GM18526 (cell line): ENCODE data around the gene JAML.
A peak's percentile ranks its signal among the peaks of the same experiment; 100 is the strongest.

Source experiments
- POLR2A ChIP-seq: IDR thresholded peaks from 3 replicates; pipeline ENCODE4 v1.6.1; 2011; ENCODE audit not compliant: insufficient read length; ENCODE audit errors: extremely low read depth

Gene JAML, protein sequence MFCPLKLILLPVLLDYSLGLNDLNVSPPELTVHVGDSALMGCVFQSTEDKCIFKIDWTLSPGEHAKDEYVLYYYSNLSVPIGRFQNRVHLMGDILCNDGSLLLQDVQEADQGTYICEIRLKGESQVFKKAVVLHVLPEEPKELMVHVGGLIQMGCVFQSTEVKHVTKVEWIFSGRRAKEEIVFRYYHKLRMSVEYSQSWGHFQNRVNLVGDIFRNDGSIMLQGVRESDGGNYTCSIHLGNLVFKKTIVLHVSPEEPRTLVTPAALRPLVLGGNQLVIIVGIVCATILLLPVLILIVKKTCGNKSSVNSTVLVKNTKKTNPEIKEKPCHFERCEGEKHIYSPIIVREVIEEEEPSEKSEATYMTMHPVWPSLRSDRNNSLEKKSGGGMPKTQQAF

DNA sequence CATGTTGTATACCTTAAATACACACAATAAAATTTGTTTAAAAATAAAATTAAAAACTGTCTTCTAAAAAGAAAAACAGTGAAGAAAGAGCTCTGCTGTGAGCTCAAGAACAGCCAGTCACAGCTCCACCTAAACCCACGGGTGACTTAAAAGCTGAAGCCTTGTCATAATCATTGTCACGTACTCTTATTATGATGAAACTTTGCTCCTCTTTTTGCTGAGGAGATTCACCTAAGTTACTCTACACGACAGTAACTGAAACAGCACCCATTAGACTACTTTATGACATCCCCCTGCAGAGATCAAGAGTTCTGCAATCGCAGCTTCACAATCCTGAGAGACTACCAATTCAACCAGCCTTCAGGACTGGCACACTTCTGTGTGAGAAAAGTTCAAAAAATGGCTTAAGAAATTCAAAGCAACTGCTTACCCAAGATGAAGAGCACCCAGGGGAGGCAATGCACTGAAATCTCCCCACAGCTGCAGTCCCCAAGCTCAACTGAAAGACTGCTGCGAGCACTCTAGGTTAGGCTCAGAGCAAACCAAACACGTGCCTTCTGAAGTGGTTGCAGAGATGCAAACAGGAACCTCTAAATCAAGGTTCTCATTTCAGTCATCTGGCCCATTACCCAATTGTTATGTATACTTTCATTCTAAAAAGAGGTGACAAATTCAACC is at the start of gene JAML:
Gene JAML (minus strand): TSS at position 501 of the 678 bp plus-strand sequence. CDS start 10,145 bp downstream, outside the sequence.
- TF ChIP-seq POLR2A = no peak

DNA sequence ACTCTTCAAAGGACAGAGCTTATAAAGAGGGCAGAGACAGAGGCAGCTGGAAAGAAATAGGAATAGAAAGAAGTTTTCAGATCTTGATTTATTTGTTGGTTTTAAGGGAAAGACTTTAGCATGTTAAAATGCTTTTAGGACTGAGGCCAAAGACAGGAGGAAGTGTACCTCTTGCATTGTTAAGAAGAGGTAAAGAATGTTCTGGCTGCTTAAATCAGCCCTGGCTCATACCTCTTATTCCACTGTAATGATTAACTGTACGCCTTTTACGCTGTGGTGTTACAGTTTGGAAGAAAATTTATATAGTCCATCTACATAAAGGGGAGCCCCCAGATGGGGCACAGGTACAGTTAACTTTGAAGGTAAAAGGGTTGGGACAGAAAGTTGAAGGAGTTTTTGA is 49.4 kb upstream of the JAML start:
- no peak for TF ChIP-seq POLR2A

DNA sequence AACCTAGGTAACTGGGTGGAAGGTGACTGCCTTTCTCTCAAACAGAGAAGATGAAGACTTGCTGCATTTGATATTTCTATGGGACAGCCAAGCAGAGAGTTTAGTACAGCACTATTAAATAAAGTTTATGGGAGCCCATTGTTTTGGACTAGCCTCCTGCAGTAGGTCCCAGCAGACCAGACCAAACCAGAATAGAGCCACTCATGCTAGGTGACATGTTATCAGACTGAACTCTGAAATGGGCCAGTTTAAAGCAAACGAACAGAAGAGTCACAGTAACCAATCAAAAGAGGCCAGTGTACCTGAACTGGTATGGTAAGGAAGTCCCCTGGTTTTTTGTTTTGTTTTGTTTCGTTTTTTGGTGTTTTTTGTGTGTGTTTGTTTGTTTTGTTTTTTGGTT is 47.2 kb upstream of the JAML start:
- TF ChIP-seq POLR2A = no peak

DNA sequence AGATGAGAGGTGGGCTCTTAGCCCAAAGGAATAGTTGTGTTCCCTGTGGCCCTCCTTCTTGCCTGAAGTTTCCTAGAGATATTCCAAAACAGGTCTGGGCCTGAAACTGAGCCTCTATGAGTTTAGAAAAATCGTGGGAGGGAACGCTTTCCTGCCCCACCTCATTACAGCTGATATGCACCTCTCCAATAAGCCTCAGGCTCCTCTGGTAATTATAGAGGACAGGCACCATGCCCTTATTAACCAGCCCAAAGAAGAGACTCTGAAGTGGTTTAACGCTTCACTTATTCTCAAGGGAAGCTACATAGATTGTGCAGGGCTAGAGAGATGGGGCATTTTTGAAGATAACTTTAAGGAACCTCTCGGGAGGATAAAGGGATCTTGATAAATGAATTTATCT is 42.7 kb upstream of the JAML start:
- TF ChIP-seq POLR2A = no peak

DNA sequence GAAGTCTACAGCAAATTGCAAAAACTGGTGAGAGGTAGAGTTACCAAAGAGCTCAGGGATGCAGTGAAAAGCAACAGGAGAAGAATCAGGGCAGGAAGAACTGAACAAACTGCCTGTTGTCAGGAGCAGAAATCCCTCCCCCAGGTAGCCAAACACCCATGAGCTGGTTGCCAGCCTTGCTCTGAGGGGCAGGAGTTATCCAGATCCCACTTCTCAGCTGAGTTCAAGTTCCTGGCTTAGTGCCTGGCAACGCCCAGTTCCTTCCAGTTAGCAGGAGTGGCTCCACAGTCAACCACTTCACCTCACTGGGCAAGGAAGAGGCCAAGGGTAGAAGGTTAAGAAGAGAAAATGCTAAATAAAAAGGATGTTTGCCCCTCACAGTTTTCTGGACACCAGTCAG is 41.1 kb upstream of the JAML start:
- TF ChIP-seq POLR2A = no peak

DNA sequence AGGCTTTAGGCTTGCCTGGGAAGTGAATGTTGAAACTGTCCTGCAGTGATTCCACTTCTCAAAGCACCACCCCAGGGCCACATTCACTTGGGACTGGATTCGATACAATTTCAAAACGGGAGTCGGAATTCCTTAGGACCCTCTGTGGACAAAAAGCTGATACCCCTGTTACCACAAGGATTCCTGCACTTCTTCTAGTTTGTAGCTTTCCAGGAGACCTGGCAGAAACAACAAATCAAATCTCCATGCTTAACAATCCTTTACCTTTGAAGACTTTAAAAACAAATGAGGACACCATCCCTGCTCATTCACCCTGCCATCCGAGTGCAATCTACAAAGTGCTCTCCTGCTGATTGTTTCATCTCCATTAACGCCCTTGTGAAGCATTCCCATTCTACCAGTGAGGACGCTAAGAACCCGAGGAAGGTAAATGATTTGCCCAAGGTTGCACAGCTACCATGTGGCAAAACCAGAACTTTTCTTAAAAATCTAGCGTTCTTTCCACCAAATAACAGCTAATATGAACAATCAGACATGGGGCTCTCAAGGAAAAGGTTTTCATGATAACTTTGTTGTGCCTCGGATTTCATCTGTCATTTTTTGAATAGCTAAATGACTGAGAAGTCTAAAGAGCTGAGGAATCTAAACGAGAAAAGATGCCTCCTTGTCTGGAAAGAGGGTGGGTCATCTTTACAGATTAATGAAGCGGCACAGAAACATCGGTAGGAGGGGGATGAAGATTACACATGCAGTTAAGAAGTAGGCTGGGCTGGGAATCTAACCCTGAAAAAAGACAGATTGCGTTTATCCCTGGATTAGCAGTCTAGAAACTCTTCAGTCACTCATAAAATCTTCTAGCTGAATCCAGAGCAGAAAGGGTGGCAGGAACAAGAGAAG is 40.0 kb upstream of the JAML start:
- no peak for TF ChIP-seq POLR2A

DNA sequence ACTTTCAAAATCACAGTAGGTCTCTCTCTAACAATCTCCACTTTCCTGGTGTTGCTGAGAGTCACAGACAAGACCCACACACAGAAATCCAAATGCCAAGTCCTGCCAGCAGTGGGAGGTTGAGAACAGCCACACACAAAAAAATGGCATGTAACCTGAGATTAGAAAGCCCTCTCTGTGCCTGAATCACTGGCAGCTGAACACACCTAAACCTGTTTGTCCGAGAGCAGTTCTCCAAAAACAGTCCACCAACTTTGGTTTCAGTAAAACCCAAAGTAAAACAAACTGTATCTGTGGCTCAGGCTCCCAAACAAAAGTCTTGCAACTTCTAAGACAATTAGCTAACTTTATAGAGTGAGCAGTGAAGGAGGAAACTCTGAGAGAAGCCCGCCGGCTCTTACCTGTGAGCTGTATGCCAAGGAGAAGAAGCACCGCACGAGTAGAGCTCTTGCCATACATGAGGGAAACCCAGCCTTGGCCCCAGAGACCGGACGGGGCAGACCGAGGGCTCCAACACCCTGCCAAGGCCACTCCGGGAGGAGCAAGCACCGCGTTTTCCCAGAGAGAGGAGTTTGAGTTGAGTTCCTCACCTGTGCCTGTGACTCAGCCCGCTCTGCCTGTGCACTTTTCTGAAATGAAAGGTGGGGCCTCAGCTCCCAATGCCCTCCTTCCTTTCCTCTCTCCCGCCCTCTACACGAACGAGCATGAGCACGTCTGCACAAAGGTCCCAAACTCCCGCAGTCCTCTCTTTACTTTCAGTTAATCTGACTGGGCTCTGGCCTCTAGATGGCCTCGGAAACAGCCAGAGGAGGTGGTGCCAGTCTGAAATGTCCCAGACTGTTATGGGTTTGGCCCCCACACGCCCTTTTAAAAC is 39.1 kb upstream of the JAML start, which contains the start of gene MPZL2:
Gene MPZL2 (minus strand): TSS at position 603 of the 874 bp plus-strand sequence. CDS start 144 bp downstream, at position 459.
- TF ChIP-seq POLR2A = no peak

DNA sequence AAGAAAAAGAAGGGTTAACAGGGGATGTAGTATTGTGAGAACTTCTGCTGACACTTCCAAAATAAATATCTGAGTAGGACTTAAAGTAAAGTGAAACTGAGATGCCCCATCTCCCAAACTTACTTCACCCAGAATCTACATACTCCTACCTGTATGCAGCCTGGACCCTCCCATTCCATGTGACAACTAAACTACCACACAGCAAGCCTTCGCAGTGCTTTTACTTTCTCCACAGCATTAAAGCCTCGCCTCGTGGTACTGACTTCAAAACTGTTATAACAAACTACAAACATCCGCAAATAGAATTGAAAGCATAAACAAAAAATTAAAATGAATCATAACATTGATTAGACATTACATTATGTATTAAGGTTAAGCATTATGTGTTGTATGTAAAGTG is 38.3 kb upstream of the JAML start:
- TF ChIP-seq POLR2A = no peak

DNA sequence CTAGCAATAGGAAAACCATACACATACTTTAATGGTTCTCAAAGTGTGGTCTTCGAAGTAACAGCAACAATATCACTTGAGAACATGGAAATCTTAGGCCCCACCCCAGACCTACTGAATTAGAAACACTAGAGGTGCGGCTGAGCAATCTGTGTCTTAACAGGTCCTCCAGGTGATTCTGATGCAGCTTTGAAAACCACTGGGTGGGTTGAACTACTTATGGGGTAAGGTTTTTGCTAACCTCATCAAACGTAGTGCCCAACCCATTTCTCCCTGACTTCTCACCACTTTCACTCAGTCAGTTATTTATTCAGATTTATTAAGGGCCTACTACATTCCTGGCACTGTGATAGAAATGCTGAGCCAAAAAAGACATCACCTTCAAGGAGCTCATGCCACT is 35.5 kb upstream of the JAML start:
- no peak for TF ChIP-seq POLR2A

DNA sequence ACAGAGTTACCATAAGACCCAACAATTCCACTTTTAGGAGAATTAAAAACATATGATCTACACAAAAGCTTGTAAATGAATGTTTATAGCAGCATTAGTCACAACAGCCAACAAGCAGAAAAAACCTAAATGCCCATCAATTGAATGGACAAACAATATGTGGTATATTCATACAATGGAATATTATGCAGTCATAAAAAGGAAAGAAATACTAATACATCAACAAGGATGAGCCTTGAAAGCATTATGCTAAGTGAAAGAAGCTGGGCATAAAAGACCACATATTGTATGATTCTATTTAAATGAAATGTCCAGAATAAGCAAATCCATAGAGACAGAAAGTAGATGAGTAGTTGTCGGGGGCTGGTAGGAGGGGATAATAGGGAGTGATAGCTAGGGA is 34.3 kb upstream of the JAML start:
- TF ChIP-seq POLR2A = no peak

DNA sequence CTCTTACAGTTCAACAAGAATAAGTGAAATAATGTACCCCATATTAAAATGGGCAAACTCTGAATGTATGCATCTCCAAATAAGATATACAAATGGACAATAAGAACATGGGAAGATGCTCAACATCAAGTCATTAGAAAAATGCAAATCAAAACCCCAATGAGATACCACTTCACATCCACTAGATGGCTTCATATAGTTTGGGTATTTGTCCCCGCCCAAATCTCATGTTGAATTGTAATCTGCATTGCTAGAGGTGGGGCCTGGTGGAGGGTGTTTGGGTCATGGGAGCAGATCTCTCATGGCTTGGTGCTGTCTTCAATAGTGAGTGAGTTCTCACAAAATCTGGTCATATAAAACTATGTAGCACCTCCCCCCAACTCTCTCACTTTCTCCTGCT is 33.6 kb upstream of the JAML start:
- no peak for TF ChIP-seq POLR2A

DNA sequence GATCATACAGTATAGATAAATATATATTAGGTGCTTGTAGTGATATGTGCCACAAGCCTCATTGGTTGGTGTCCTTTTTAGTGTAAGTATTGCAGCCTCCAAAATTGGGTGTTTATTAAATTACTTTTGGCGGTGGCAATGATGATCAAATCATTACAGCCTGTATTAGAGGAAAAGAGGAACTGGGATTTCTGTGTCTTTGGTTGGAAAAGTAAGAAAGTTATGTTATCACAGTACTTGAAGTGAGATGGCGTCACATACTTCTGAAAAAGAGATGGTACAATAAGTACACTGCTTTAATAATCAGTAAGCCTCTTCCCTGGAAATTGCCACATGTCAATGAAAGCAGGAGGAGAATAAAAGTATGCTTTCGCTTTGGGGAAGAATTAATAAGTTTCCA is 27.9 kb upstream of the JAML start:
- no peak for TF ChIP-seq POLR2A

DNA sequence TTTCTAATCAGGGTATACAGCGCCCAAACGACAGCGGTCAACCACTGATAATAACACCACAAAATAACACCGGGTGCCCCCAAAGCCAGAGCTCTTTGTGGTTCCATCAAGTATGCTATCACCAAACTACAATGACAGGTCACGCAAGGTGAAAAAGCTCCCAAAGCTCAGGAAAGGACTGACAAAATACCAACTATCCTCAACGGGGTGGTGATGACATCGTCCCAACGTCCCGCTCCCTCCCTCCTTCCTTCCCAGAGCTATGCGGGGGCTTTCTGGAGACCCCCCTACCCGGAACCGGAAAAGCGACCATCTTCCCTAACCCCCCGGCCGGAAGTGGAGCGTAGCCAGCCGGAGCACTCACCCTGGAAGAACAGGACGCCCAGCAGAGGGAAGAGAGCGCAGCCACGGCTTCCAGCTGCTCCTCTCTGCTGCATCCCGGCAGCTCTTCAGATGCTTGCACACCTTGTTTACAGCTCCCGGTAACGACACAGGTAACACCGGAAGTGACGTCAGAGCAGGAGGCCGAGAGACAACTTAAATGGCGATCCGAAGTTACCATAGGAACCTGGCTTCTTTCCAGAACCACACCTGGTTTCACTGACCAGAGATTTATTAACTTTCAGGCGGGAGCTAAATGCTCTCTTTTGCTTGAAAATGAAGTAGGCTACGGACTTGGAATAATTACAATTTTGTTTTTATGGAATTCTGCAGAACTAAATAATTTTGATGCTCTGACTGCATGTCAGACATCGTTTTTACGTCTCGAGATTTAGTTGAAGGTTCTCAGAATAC is 27.2 kb upstream of the JAML start, which contains the start of gene MPZL3:
Gene MPZL3 (minus strand): TSS at position 508 of the 795 bp plus-strand sequence. CDS start 71 bp downstream, at position 437.
- TF ChIP-seq POLR2A = peak; percentile 43

DNA sequence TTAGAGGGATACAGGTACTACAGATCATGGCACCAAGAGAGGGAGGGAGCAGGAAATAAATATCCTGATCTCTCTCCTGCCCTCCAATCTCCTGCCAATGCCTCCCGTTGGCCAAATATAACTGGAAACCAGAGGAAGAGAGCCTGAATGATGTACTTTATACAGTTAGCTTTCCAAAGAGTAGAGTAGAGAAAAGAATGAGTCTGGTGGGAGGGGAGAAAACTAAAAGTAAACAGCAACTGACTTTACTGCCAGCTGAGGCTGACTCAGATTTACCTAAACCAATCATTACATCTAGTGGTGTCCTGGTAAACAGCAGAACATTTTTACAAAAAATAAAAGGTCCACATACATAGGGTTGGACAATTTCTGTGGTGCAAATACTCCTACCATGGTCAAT is 22.2 kb upstream of the JAML start:
- TF ChIP-seq POLR2A = no peak

DNA sequence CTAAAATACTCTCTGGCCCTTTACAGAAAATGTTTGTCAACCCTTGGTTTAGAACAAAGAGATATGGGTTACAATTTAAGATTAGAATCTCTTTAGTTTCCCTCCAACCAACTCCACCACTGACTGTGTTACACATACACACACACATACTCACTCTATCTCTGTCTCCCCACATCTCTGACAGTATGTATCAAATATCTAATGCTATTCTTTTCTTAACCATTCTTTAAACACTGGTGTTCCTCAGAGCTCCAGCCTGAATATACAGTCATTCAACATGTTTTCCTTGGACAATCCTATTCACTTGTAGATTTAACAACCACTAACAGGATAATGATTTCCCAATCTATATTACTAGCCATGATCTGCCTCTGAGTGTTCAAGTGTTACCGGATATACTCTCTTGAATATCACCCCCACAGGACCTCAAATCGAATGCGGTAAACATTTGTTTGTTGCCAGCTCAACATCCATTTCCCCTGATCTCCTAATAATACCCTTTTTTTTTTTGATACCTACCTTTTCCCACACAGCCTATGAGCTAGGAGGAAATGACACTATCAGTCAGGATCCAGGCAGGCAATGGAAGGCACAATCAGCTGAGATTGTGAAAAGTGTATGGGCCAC is 21.2 kb upstream of the JAML start:
- no peak for TF ChIP-seq POLR2A
